Nephron (organoid): ENCODE measurements around the gene RAP2C.

Source experiments
- H3K27ac Mint-ChIP-seq, 3 experiments: 2 replicates each; pipeline ENCODE4 v1.8.0; 2020; ENCODE audit warnings: mixed read lengths in 3 of 3, mild to moderate bottlenecking in 2 of 3, moderate library complexity in 1 of 3
- H3K27me3 Mint-ChIP-seq: 2 replicates; pipeline ENCODE4 v1.8.0; 2021; ENCODE audit warnings: low read depth, mild to moderate bottlenecking, moderate library complexity, mixed read lengths
- H3K36me3 Mint-ChIP-seq: 2 replicates; pipeline ENCODE4 v1.8.0; 2020; ENCODE audit warnings: low read depth, mixed read lengths
- H3K4me1 Mint-ChIP-seq: 2 replicates; pipeline ENCODE4 v1.8.0; 2020; ENCODE audit warnings: mixed read lengths
- H3K4me3 Mint-ChIP-seq, 3 experiments: 2 replicates each; pipeline ENCODE4 v1.8.0; 2020; ENCODE audit warnings: mild to moderate bottlenecking in 3 of 3, mixed read lengths in 3 of 3, moderate library complexity in 2 of 3
- H3K9me3 Mint-ChIP-seq: 2 replicates; pipeline ENCODE4 v1.8.0; 2020; ENCODE audit warnings: mixed read lengths
- TF ChIP-seq, protein P1 (sequence below), 3 experiments: fragments of 200-600 bp; sonication (generic); IDR thresholded peaks; one replicate each; pipeline ENCODE4 v1.5.0; 2021; ENCODE audit warnings: antibody characterized with exemption in 3 of 3; ENCODE audit not compliant: unreplicated experiment in 3 of 3

RAP2C gene

DNA sequence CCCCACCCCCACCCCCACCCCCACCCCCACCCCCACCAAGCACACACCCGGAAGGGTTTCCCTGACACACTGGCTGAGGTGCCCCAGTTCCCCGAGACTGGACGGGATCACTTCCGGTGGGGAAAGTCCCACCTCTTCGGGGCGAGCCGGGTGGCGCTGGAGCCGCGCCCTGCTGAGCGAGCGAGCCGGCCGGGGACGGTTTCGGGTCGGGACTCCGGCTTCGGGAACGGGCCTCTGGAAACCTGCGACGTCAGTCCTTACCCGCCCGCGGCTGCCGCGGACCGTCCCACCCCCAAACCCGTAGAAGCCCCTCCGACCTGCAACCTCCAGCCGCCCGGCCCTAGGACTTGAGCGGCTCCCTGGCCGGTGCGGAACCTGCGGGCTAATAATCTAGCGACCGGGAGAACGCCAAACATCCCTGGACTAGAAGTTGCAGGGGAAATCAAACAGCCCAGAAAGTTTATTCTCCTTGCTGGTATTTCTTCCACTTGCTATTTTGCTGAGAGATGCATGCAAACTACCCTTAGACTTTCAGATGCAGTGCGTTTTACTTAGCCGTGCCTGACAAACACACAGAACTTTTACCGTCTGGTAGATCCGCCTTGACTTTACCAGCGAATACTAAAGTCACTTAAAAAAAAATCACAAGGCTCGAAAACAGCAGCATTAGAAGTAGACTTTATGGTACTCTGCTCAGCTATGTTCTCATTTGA lies 991 bp downstream of the RAP2C start:
- H3K36me3 Mint-ChIP-seq = peaks cover 14% of the 10 kb centered on the region
- peaks cover 44% of the 10 kb centered on the region for H3K4me1 Mint-ChIP-seq
- H3K9me3 Mint-ChIP-seq = no peaks in the 10 kb centered on the region
- H3K4me3 Mint-ChIP-seq = peak overlapping the region; percentile 92 to 99 (median 96)
- H3K27me3 Mint-ChIP-seq = no peaks in the 10 kb centered on the region
- H3K27ac Mint-ChIP-seq = peak overlapping the region; percentile 96 to 99 (median 96)
- TF ChIP-seq, protein P1, sequence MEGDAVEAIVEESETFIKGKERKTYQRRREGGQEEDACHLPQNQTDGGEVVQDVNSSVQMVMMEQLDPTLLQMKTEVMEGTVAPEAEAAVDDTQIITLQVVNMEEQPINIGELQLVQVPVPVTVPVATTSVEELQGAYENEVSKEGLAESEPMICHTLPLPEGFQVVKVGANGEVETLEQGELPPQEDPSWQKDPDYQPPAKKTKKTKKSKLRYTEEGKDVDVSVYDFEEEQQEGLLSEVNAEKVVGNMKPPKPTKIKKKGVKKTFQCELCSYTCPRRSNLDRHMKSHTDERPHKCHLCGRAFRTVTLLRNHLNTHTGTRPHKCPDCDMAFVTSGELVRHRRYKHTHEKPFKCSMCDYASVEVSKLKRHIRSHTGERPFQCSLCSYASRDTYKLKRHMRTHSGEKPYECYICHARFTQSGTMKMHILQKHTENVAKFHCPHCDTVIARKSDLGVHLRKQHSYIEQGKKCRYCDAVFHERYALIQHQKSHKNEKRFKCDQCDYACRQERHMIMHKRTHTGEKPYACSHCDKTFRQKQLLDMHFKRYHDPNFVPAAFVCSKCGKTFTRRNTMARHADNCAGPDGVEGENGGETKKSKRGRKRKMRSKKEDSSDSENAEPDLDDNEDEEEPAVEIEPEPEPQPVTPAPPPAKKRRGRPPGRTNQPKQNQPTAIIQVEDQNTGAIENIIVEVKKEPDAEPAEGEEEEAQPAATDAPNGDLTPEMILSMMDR (IDR thresholded peaks at IDR 0.05; ENCODE audit: unreplicated experiment in 3 of 3) = no peak

DNA sequence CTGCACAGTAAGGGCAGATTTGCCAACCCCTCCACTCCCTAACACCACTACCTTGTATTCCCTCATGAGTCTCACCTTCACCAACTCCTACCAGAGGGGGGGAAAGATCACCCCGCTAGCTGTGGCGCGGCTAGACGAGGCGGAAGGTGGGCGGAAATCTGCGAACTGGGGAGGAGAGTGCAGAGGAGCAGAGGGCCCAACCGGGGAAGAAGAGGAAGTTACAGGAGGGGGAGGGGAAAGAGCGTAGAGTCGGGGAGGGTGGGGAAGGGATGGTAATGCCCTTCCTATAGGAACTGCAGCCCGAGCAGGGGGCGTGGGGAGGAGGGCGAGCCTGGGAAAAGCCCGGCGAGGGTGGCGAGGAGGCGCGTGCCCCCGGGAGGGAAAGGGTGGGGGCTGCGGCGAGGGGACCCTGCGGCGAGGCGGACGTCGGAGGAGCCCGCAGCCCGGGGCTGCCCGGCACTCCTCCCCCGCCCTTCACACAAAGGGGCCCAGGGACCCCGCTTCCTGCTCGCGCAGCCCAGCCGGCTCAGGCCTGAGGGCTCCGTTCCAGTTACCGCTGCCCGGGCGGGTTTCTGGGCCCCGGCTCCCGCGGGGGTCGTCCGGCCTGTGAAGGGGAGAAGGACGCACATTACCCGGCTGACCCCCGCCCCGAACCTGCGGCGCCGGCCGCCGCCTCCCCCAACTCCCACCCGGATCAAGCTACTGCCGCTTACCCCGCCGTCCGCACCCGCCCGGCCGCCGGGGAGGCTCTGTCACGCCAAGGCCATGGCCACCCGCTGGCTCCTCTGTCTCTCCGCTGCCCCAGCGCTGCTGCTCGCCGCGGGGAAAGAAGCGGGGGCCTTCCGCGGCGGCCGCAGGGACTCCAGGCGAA lies 1.8 kb downstream of the RAP2C start:
- peaks cover 21% of the 10 kb centered on the region for H3K36me3 Mint-ChIP-seq
- H3K27ac Mint-ChIP-seq = peak overlapping the region; percentile 99
- no peaks in the 10 kb centered on the region for H3K27me3 Mint-ChIP-seq
- H3K9me3 Mint-ChIP-seq = no peaks in the 10 kb centered on the region
- peak overlapping the region; percentile 92 to 99 (median 96) for H3K4me3 Mint-ChIP-seq
- TF ChIP-seq, protein P1 (IDR thresholded peaks at IDR 0.05; ENCODE audit: unreplicated experiment in 3 of 3) = no peak
- peaks cover 52% of the 10 kb centered on the region for H3K4me1 Mint-ChIP-seq

DNA sequence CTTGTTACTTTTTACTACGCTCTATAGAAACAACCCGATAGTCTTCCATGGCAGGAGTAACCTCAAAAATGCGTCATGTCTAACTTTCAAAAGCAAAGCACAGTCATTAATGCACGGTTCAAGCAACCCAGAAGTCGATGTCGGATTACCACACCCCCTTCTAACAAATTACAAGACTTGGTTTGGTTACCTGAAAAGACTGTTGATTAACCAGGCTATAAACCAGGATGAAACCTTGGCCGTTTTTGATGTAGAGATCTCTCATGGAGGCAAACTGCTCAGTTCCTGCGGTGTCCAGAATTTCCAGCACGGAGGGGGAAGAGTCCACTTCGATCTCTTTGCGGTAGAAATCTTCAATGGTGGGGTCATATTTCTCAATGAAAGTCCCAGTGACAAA lies 2.4 kb downstream of the RAP2C start:
- peak overlapping the region; percentile 99 for H3K27ac Mint-ChIP-seq
- H3K36me3 Mint-ChIP-seq = peaks cover 26% of the 10 kb centered on the region
- H3K9me3 Mint-ChIP-seq = no peaks in the 10 kb centered on the region
- H3K4me1 Mint-ChIP-seq = peaks cover 56% of the 10 kb centered on the region
- TF ChIP-seq, protein P1 (IDR thresholded peaks at IDR 0.05; ENCODE audit: unreplicated experiment in 3 of 3) = no peak
- H3K27me3 Mint-ChIP-seq = no peaks in the 10 kb centered on the region
- H3K4me3 Mint-ChIP-seq = peak overlapping the region; percentile 92 to 99 (median 96)

DNA sequence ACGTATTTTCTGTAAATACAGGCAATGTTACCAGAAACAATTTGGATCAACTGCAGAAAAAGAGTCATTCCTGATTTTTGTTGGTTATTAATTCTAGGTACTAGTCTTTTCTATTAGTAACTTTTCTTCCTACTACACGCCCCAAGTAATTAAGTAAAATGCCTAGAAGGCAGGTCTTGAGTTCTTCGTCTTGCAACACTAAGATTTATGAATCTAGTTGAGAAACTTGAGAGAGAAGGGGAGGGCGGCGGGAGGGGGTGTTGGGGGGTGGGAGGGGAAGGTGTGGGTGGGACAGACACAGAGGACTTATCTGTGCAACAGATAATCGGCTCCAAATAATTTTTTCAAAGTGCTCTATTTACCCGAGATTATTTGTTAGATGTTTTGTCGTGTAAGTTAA lies 3.0 kb downstream of the RAP2C start:
- peak overlapping the region; percentile 92 to 99 (median 96) for H3K4me3 Mint-ChIP-seq
- peak overlapping the region; percentile 99 for H3K27ac Mint-ChIP-seq
- no peaks in the 10 kb centered on the region for H3K27me3 Mint-ChIP-seq
- peaks cover 62% of the 10 kb centered on the region for H3K4me1 Mint-ChIP-seq
- TF ChIP-seq, protein P1 (IDR thresholded peaks at IDR 0.05; ENCODE audit: unreplicated experiment in 3 of 3) = no peak
- H3K36me3 Mint-ChIP-seq = peaks cover 31% of the 10 kb centered on the region
- no peaks in the 10 kb centered on the region for H3K9me3 Mint-ChIP-seq

DNA sequence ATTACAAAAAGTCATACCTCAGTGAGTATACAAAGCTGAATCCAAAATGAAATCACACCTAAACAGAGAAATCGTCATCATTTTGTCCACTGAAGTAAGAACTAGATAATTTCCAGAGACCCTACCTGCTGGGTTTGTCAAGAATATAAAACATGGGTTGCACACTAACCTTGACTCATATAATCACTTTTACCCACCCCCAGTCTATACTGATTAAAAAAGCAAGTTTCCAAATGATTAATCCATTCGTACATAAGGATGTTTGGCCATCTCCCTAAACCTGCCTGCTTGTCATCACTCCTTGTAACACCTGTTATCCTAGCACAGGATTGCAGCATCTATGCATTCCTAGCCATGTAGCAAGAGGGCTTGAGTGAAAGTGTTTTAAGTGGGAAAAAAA lies 4.7 kb downstream of the RAP2C start:
- Mint-ChIP-seq H3K27ac (peak overlapping the region; percentile 52 to 99 (median 99)), H3K4me1 (peaks cover 66% of the 10 kb centered on the region), H3K4me3 (peak overlapping the region; percentile 92 to 99 (median 96)), H3K27me3 (no peaks in the 10 kb centered on the region), H3K9me3 (no peaks in the 10 kb centered on the region), H3K36me3 (peaks cover 47% of the 10 kb centered on the region)
- TF ChIP-seq, protein P1 (IDR thresholded peaks at IDR 0.05; ENCODE audit: unreplicated experiment in 3 of 3) = no peak
